Neural cell (in vitro differentiated cells): ENCODE measurements around the gene PPP1R12C. TPM values are rescaled to one million over a fixed set of nuclear protein-coding genes. Genes with fewer than 3 reads are reported as not detected.

Source experiments
- H2AFZ ChIP-seq: fragments of 200-600, 300-800 bp; sonication (generic), shearing (Covaris generic); 2 replicates; pipeline ENCODE4 v1.6.0; 2014; ENCODE audit warnings: low read depth, mild to moderate bottlenecking, antibody characterized with exemption, low read length, moderate library complexity
- H3F3A ChIP-seq: fragments of 200-600 bp; shearing (Covaris generic); 2 replicates; pipeline ENCODE4 v1.6.1; 2016; ENCODE audit warnings: mild to moderate bottlenecking, moderate library complexity, mixed read lengths, antibody characterized with exemption, low read length; ENCODE audit not compliant: insufficient read depth, poor library complexity, severe bottlenecking
- H3K27ac ChIP-seq: fragments of 200-600, 300-800 bp; sonication (generic), shearing (Covaris generic); 2 replicates; pipeline ENCODE4 v1.5.1; 2014; ENCODE audit warnings: mild to moderate bottlenecking, low read length, moderate library complexity
- H3K27me3 ChIP-seq: fragments of 300-800, 200-600 bp; sonication (generic), shearing (Covaris generic); 2 replicates; pipeline ENCODE4 v1.6.0; 2014; ENCODE audit warnings: mild to moderate bottlenecking, low read depth, low read length, moderate library complexity; ENCODE audit not compliant: insufficient read depth
- H3K36me3 ChIP-seq: fragments of 300-800, 200-600 bp; sonication (generic), shearing (Covaris generic); 2 replicates; pipeline ENCODE4 v1.5.1; 2014; ENCODE audit warnings: mild to moderate bottlenecking, antibody characterized with exemption, low read length, moderate library complexity; ENCODE audit not compliant: insufficient read depth
- H3K4me2 ChIP-seq: fragments of 300-800, 200-600 bp; sonication (generic), shearing (Covaris generic); 2 replicates; pipeline ENCODE4 v1.6.0; 2014; ENCODE audit warnings: mild to moderate bottlenecking, low read length
- H3K4me3 ChIP-seq: fragments of 300-800, 200-600 bp; sonication (generic), shearing (Covaris generic); 2 replicates; pipeline ENCODE4 v1.5.1; 2014; ENCODE audit warnings: mild to moderate bottlenecking, low read length, moderate library complexity
- H3K79me2 ChIP-seq: fragments of 200-600 bp; shearing (Covaris generic); replicated peaks from 2 replicates; pipeline ENCODE4 v1.6.0; 2014; ENCODE audit warnings: mild to moderate bottlenecking, low read length, moderate library complexity; ENCODE audit not compliant: insufficient read depth
- H3K9ac ChIP-seq: fragments of 300-800, 200-600 bp; sonication (generic), shearing (Covaris generic); 2 replicates; pipeline ENCODE4 v1.6.1; 2016; ENCODE audit warnings: mild to moderate bottlenecking, low read length, mixed read lengths
- H3K9me2 ChIP-seq: fragments of 200-600 bp; shearing (Covaris generic); 2 replicates; pipeline ENCODE4 v1.6.1; 2016; ENCODE audit warnings: mild to moderate bottlenecking, low read length, mixed read lengths; ENCODE audit not compliant: insufficient read depth
- H3K9me3 ChIP-seq: fragments of 200-600, 300-800 bp; sonication (generic), shearing (Covaris generic); 2 replicates; pipeline ENCODE4 v1.6.1; 2016; ENCODE audit warnings: mild to moderate bottlenecking, mixed run types, low read length, moderate library complexity, mixed read lengths
- H4K20me1 ChIP-seq: fragments of 200-600 bp; shearing (Covaris generic); 2 replicates; pipeline ENCODE4 v1.6.1; 2016; ENCODE audit warnings: mild to moderate bottlenecking, mixed run types; ENCODE audit not compliant: insufficient read depth
- EP300 ChIP-seq: fragments of 450-650 bp; conservative IDR thresholded peaks from 2 replicates; pipeline ENCODE4 v1.6.1; 2014; ENCODE audit warnings: antibody characterized with exemption, mild to moderate bottlenecking, moderate library complexity; ENCODE audit not compliant: poor library complexity, severe bottlenecking
- EZH2 ChIP-seq: fragments of 200-600, 300-800 bp; shearing (Covaris generic), sonication (generic); IDR thresholded peaks from 2 replicates; pipeline ENCODE4 v1.6.1; 2014; ENCODE audit warnings: antibody characterized with exemption, low read length, borderline replicate concordance, mild to moderate bottlenecking; ENCODE audit not compliant: insufficient read depth, poor library complexity, severe bottlenecking
- MXI1 ChIP-seq: fragments of 450-650 bp; conservative IDR thresholded peaks from 2 replicates; pipeline ENCODE4 v1.6.1; 2014; ENCODE audit warnings: antibody characterized with exemption, mild to moderate bottlenecking; ENCODE audit not compliant: poor library complexity, severe bottlenecking
- POLR2AphosphoS5 ChIP-seq: IDR thresholded peaks from 2 replicates; pipeline ENCODE4 v1.6.1; 2012
- RAD21 ChIP-seq: fragments of 450-650 bp; conservative IDR thresholded peaks from 2 replicates; pipeline ENCODE4 v1.6.1; 2014; ENCODE audit warnings: antibody characterized with exemption, mild to moderate bottlenecking, moderate library complexity
- SMC3 ChIP-seq: fragments of 450-650 bp; conservative IDR thresholded peaks from 2 replicates; pipeline ENCODE4 v1.6.1; 2014; ENCODE audit warnings: antibody characterized with exemption, mild to moderate bottlenecking, moderate library complexity; ENCODE audit not compliant: poor library complexity
- TAF1 ChIP-seq: IDR thresholded peaks from 2 replicates; pipeline ENCODE4 v1.6.1; 2012; ENCODE audit warnings: low read depth
- polyA minus RNA-seq: library from RNA; depleted of rRNA, polyadenylated mRNA; stranded (reverse); fragments of >200 nt; gene quantifications from 2 replicates; pipeline ENCODE4 v1.2.3, GENCODE V29; 2014
- polyA plus RNA-seq: library from polyadenylated mRNA; depleted of rRNA; stranded (reverse); fragments of >200 nt; gene quantifications from 2 replicates; pipeline ENCODE4 v1.2.3, GENCODE V29; 2014
- TF ChIP-seq, protein P1 (sequence below): fragments of 450-650 bp; IDR thresholded peaks from 2 replicates; pipeline ENCODE4 v1.5.1; 2014; ENCODE audit warnings: antibody characterized with exemption, mild to moderate bottlenecking, moderate library complexity; ENCODE audit not compliant: poor library complexity, severe bottlenecking
- TF ChIP-seq, protein P2 (sequence below): IDR thresholded peaks from 2 replicates; pipeline ENCODE4 v1.6.1; 2012; ENCODE audit warnings: borderline replicate concordance

The PPP1R12C gene
- polyA plus RNA-seq (109 and 137 TPM in 2 replicates), polyA minus RNA-seq (35.5 and 35.8 TPM in 2 replicates)

DNA sequence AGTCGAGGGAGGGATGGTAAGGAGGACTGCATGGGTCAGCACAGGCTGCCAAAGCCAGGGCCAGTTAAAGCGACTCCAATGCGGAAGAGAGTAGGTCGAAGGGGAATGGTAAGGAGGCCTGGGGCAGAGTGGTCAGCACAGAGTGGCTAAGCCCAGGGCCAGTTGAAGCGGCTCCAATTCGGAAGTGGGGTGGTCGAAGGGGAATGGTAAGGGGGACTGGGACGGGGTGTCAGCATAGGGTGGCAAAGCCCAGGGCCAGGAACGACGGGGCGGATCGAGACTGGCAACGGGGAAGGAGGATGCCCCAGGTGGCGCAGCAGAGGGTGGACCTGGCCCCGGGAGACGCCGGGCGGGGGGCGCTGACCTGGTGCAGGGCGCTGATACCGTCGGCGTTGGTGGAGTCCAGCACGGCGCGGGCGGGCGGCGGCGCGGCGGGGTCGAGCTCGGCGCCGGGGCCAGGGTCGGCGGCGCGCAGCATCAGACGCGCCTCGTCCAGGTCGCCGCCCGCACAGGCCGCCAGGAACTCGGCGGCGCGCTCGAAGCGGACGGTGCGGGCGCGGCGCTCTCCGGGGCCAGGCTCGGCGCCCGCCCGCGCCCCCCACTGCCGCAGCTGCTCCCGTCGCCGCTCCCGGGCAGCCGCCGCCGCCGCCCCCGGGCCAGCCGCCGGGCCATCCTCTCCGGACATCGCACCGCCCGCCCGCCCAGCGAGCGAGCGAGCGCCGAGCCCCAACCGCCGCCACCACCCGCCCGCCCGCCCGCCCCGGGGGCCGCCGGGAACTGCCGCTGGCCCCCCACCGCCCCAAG, at the start of gene PPP1R12C:
Gene PPP1R12C (minus strand): TSS at position 779 of the 804 bp plus-strand sequence. CDS start 94 bp downstream, at position 685.
- Histone ChIP-seq H3F3A (no peaks in the 10 kb centered on the region), H3K9me2 (no peaks in the 10 kb centered on the region), H3K36me3 (no peaks in the 10 kb centered on the region), H3K79me2 (peaks cover 46% of the 10 kb centered on the region), H3K9me3 (no peaks in the 10 kb centered on the region), H3K27me3 (no peaks in the 10 kb centered on the region), H4K20me1 (peaks cover 9% of the 10 kb centered on the region), H3K4me2 (peak within 1 kb of the TSS; percentile 91), H3K9ac (peak within 1 kb of the TSS; percentile 81), H3K4me3 (peak within 1 kb of the TSS; percentile 85), H3K27ac (peak within 1 kb of the TSS; percentile 74), H2AFZ (peak within 1 kb of the TSS; percentile 77)
- TF ChIP-seq TAF1 (no peak), RAD21 (no peak), SMC3 (no peak), MXI1 (peak; percentile 4), POLR2AphosphoS5 (no peak), EP300 (no peak), EZH2 (no peak)
- TF ChIP-seq, protein P1, sequence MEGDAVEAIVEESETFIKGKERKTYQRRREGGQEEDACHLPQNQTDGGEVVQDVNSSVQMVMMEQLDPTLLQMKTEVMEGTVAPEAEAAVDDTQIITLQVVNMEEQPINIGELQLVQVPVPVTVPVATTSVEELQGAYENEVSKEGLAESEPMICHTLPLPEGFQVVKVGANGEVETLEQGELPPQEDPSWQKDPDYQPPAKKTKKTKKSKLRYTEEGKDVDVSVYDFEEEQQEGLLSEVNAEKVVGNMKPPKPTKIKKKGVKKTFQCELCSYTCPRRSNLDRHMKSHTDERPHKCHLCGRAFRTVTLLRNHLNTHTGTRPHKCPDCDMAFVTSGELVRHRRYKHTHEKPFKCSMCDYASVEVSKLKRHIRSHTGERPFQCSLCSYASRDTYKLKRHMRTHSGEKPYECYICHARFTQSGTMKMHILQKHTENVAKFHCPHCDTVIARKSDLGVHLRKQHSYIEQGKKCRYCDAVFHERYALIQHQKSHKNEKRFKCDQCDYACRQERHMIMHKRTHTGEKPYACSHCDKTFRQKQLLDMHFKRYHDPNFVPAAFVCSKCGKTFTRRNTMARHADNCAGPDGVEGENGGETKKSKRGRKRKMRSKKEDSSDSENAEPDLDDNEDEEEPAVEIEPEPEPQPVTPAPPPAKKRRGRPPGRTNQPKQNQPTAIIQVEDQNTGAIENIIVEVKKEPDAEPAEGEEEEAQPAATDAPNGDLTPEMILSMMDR = no peak

DNA sequence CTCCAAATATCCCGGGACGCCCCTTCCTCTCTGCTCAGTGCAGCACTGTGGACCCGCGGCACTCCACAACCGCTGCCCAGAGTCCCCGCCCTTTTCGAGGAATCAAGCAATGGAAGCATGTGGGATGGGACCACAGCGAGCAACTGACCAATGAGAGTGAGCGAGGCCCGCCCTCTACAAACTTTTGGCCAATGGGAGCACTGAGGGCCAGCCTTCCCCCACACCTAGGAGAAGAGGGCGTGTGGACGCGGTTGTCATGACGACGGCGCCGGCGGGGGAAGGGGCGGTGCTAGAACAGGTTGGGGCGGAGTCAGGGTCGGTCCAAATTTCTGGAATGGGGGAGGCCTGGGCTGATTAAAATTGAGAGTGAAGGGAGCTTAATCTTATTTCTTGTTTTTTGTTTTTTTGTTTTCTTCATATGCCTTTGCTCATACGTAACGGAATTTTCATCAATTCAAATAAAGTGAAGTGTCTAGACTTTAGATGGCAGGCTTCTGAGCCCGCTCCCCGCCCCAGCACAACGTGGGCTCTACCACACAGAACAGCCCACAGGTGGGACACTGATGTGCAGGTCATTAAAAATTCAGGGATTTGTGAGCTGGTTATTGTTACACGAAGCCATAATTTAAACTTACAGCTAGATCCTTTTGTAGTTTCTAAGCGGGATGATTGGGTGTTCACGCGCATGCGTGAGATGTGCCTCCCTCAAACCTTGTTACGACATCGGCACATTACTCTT, 49.3 kb upstream of the PPP1R12C start, which contains the start of gene DNAAF3:
Gene DNAAF3 (minus strand): TSS at position 84 of the 739 bp plus-strand sequence. CDS start 200 bp downstream, outside the sequence.
- no peaks in the 10 kb centered on the region for H3K9me3 ChIP-seq
- H3K9ac ChIP-seq = peak within 1 kb of the TSS; percentile 3
- H4K20me1 ChIP-seq = no peaks in the 10 kb centered on the region
- H2AFZ ChIP-seq = peak within 1 kb of the TSS; percentile 17
- H3K27me3 ChIP-seq = peaks cover 6% of the 10 kb centered on the region
- no peak for TF ChIP-seq SMC3
- no peak for TF ChIP-seq POLR2AphosphoS5
- TF ChIP-seq, protein P2, sequence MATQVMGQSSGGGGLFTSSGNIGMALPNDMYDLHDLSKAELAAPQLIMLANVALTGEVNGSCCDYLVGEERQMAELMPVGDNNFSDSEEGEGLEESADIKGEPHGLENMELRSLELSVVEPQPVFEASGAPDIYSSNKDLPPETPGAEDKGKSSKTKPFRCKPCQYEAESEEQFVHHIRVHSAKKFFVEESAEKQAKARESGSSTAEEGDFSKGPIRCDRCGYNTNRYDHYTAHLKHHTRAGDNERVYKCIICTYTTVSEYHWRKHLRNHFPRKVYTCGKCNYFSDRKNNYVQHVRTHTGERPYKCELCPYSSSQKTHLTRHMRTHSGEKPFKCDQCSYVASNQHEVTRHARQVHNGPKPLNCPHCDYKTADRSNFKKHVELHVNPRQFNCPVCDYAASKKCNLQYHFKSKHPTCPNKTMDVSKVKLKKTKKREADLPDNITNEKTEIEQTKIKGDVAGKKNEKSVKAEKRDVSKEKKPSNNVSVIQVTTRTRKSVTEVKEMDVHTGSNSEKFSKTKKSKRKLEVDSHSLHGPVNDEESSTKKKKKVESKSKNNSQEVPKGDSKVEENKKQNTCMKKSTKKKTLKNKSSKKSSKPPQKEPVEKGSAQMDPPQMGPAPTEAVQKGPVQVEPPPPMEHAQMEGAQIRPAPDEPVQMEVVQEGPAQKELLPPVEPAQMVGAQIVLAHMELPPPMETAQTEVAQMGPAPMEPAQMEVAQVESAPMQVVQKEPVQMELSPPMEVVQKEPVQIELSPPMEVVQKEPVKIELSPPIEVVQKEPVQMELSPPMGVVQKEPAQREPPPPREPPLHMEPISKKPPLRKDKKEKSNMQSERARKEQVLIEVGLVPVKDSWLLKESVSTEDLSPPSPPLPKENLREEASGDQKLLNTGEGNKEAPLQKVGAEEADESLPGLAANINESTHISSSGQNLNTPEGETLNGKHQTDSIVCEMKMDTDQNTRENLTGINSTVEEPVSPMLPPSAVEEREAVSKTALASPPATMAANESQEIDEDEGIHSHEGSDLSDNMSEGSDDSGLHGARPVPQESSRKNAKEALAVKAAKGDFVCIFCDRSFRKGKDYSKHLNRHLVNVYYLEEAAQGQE = no peak
- TF ChIP-seq EP300 = no peak
- no peak for TF ChIP-seq TAF1
- TF ChIP-seq EZH2 = no peak
- TF ChIP-seq RAD21 = no peak
- TF ChIP-seq MXI1 = peak; percentile 80
- TF ChIP-seq, protein P1 = peak; percentile 29
- no peaks in the 10 kb centered on the region for H3K79me2 ChIP-seq
- H3K36me3 ChIP-seq = no peaks in the 10 kb centered on the region
- H3K9me2 ChIP-seq = no peaks in the 10 kb centered on the region
- no peak within 1 kb of the TSS for H3K27ac ChIP-seq
- peak within 1 kb of the TSS; percentile 62 for H3K4me3 ChIP-seq
- peak within 1 kb of the TSS; percentile 64 for H3K4me2 ChIP-seq
- H3F3A ChIP-seq = no peaks in the 10 kb centered on the region
